OCI-LY1 (cell line): ENCODE measurements around the gene SLCO2A1.

ENCODE experiments used
- H2AFZ ChIP-seq: fragments of 200-600 bp; sonication (generic), shearing (Covaris generic); 2 replicates; pipeline ENCODE4 v1.6.0; 2014; ENCODE audit warnings: antibody characterized with exemption, mild to moderate bottlenecking, low read length
- H3F3A ChIP-seq: fragments of 200-600 bp; sonication (generic), shearing (Covaris generic); 2 replicates; pipeline ENCODE4 v1.6.0; 2014; ENCODE audit warnings: mild to moderate bottlenecking, antibody characterized with exemption, low read length, moderate library complexity; ENCODE audit not compliant: insufficient read depth
- H3K27ac ChIP-seq: fragments of 200-600 bp; sonication (generic); 2 replicates; pipeline ENCODE4 v1.5.1; 2014; ENCODE audit warnings: low read length, mixed run types, mild to moderate bottlenecking, low read depth; ENCODE audit not compliant: poor library complexity, severe bottlenecking
- H3K27me3 ChIP-seq: fragments of 200-600 bp; sonication (generic); 2 replicates; pipeline ENCODE4 v1.6.0; 2014; ENCODE audit warnings: antibody characterized with exemption, mild to moderate bottlenecking, low read length, moderate library complexity; ENCODE audit not compliant: insufficient read depth
- H3K36me3 ChIP-seq: fragments of 200-600 bp; sonication (generic); 2 replicates; pipeline ENCODE4 v1.6.1; 2014; ENCODE audit warnings: mild to moderate bottlenecking, antibody characterized with exemption, low read length, moderate library complexity, mixed read lengths; ENCODE audit not compliant: insufficient read depth
- H3K4me1 ChIP-seq: fragments of 200-600 bp; sonication (generic); 2 replicates; pipeline ENCODE4 v1.5.1; 2014; ENCODE audit warnings: mild to moderate bottlenecking, low read length, moderate library complexity; ENCODE audit not compliant: insufficient read depth, severe bottlenecking
- H3K4me2 ChIP-seq: fragments of 200-600 bp; sonication (generic), shearing (Covaris generic); 2 replicates; pipeline ENCODE4 v1.6.1; 2014; ENCODE audit warnings: low read length
- H3K4me3 ChIP-seq: fragments of 200-600 bp; sonication (generic); 2 replicates; pipeline ENCODE4 v1.5.1; 2014; ENCODE audit warnings: low read length, low read depth, mild to moderate bottlenecking, mixed read lengths; ENCODE audit not compliant: poor library complexity, severe bottlenecking
- H3K79me2 ChIP-seq: fragments of 200-600 bp; shearing (Covaris generic); 2 replicates; pipeline ENCODE4 v1.6.1; 2016; ENCODE audit warnings: mixed run types, low read length, mixed read lengths; ENCODE audit not compliant: insufficient read depth
- H3K9ac ChIP-seq: fragments of 200-600 bp; sonication (generic), shearing (Covaris generic); 2 replicates; pipeline ENCODE4 v1.6.1; 2014; ENCODE audit warnings: mild to moderate bottlenecking, low read length, mixed read lengths
- H3K9me2 ChIP-seq: fragments of 200-600 bp; sonication (generic), shearing (Covaris generic); 2 replicates; pipeline ENCODE4 v1.6.1; 2014; ENCODE audit warnings: low read depth, mild to moderate bottlenecking, low read length, mixed read lengths
- H3K9me3 ChIP-seq: fragments of 200-600 bp; shearing (Covaris generic); 2 replicates; pipeline ENCODE4 v1.6.1; 2014; ENCODE audit warnings: low read length, mixed read lengths
- H4K20me1 ChIP-seq: fragments of 200-600 bp; sonication (generic), shearing (Covaris generic); 2 replicates; pipeline ENCODE4 v1.6.0; 2016; ENCODE audit warnings: mild to moderate bottlenecking, low read length; ENCODE audit not compliant: insufficient read depth
- EZH2 ChIP-seq: fragments of 200-600 bp; sonication (generic), shearing (Covaris generic); IDR thresholded peaks from 2 replicates; pipeline ENCODE4 v1.8.0; 2017; ENCODE audit warnings: borderline replicate concordance, mixed run types, mild to moderate bottlenecking, antibody characterized with exemption, low read length, moderate library complexity, mixed read lengths
- TF ChIP-seq, protein P1 (sequence below): fragments of 200-600 bp; sonication (generic), shearing (Covaris generic); IDR thresholded peaks from 2 replicates; pipeline ENCODE4 v1.5.1; 2017; ENCODE audit warnings: mild to moderate bottlenecking, antibody characterized with exemption, low read length, moderate library complexity, mixed read lengths

SLCO2A1 gene

DNA sequence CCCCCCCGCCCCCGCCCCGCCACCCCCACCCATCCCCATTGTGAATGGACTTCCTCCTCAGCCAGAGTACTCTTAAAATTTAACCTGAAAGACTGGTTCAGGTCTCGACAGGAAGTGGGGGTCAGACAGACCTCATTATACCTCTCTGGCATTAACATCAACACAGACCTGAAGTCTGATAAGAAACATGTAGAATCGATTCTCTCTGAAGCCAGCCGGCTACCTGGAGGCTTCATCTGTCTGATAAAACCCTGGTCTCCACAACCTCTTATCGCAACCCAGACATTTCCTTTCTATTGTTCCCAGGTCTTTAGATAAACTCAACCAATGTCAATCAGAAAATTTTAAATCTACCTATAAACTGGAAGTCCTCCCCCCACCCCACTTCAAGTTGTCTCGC, 42.6 kb downstream of the SLCO2A1 start:
- no peaks in the 10 kb centered on the region for H3K36me3 ChIP-seq
- no peak overlapping the region for H3K4me3 ChIP-seq
- no peak overlapping the region for H2AFZ ChIP-seq
- TF ChIP-seq, protein P1, sequence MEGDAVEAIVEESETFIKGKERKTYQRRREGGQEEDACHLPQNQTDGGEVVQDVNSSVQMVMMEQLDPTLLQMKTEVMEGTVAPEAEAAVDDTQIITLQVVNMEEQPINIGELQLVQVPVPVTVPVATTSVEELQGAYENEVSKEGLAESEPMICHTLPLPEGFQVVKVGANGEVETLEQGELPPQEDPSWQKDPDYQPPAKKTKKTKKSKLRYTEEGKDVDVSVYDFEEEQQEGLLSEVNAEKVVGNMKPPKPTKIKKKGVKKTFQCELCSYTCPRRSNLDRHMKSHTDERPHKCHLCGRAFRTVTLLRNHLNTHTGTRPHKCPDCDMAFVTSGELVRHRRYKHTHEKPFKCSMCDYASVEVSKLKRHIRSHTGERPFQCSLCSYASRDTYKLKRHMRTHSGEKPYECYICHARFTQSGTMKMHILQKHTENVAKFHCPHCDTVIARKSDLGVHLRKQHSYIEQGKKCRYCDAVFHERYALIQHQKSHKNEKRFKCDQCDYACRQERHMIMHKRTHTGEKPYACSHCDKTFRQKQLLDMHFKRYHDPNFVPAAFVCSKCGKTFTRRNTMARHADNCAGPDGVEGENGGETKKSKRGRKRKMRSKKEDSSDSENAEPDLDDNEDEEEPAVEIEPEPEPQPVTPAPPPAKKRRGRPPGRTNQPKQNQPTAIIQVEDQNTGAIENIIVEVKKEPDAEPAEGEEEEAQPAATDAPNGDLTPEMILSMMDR, result no peak
- TF ChIP-seq EZH2, result no peak
- no peak overlapping the region for H3K9ac ChIP-seq
- H3K27me3 ChIP-seq, result peaks cover 4% of the 10 kb centered on the region; the same call in 1 of the 2 replicates
- no peaks in the 10 kb centered on the region for H4K20me1 ChIP-seq
- no peak overlapping the region for H3K27ac ChIP-seq
- no peaks in the 10 kb centered on the region for H3F3A ChIP-seq
- H3K9me2 ChIP-seq, result no peaks in the 10 kb centered on the region
- H3K4me2 ChIP-seq, result no peak overlapping the region
- no peaks in the 10 kb centered on the region for H3K9me3 ChIP-seq
- H3K4me1 ChIP-seq, result no peaks in the 10 kb centered on the region
- H3K79me2 ChIP-seq, result no peaks in the 10 kb centered on the region

- Histone ChIP-seq H3K9me3 (no peaks in the 10 kb centered on the region), H3K27me3 (peaks cover 4% of the 10 kb centered on the region; the same call in 1 of the 2 replicates), H4K20me1 (no peaks in the 10 kb centered on the region), H3K4me1 (no peaks in the 10 kb centered on the region), H3K79me2 (no peaks in the 10 kb centered on the region), H3K4me3 (no peak overlapping the region), H3F3A (no peaks in the 10 kb centered on the region), H3K9ac (no peak overlapping the region), H3K36me3 (no peaks in the 10 kb centered on the region), H3K27ac (no peak overlapping the region), H2AFZ (no peak overlapping the region), H3K9me2 (no peaks in the 10 kb centered on the region), H3K4me2 (no peak overlapping the region)
- TF ChIP-seq, protein P1, result no peak
- no peak for TF ChIP-seq EZH2
Measured at GRCh38 chr3:133986311-133986710, 43.4 kb downstream of the SLCO2A1 start.

GRCh38 chr3:133984975-133985374, 44.8 kb downstream of the SLCO2A1 start:
- Histone ChIP-seq H3K9me2 (no peaks in the 10 kb centered on the region), H4K20me1 (no peaks in the 10 kb centered on the region), H3K4me2 (no peak overlapping the region), H2AFZ (no peak overlapping the region), H3K36me3 (no peaks in the 10 kb centered on the region), H3K9ac (no peak overlapping the region), H3K27me3 (peaks cover 4% of the 10 kb centered on the region; the same call in 1 of the 2 replicates), H3K9me3 (no peaks in the 10 kb centered on the region), H3F3A (no peaks in the 10 kb centered on the region), H3K79me2 (no peaks in the 10 kb centered on the region), H3K27ac (no peak overlapping the region), H3K4me1 (no peaks in the 10 kb centered on the region), H3K4me3 (no peak overlapping the region)
- TF ChIP-seq EZH2, result no peak
- TF ChIP-seq, protein P1, result no peak
